HG02981 (cell line): Measurements from ENCODE around the gene SCD.
"Not testable (repeated sequence)": the region's sequence is repeated elsewhere in the genome, so short reads cannot be mapped to it uniquely, and the experiment has no call there.

Experiments
- ATAC-seq: cut with Tn5 transposase; IDR thresholded peaks from one replicate; pipeline ENCODE4 v1.9.1; 2021; ENCODE audit warnings: mild to moderate bottlenecking, moderate library complexity; ENCODE audit not compliant: unreplicated experiment

Gene SCD

DNA sequence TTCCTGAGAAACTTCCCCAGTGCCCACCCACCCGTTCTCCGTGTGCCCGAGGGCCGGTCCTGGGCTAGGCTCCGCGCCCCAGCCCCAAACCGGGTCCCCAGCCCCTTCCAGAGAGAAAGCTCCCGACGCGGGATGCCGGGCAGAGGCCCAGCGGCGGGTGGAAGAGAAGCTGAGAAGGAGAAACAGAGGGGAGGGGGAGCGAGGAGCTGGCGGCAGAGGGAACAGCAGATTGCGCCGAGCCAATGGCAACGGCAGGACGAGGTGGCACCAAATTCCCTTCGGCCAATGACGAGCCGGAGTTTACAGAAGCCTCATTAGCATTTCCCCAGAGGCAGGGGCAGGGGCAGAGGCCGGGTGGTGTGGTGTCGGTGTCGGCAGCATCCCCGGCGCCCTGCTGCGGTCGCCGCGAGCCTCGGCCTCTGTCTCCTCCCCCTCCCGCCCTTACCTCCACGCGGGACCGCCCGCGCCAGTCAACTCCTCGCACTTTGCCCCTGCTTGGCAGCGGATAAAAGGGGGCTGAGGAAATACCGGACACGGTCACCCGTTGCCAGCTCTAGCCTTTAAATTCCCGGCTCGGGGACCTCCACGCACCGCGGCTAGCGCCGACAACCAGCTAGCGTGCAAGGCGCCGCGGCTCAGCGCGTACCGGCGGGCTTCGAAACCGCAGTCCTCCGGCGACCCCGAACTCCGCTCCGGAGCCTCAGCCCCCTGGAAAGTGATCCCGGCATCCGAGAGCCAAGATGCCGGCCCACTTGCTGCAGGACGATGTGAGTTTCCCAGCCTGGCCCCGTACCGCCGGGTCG is at the start of gene SCD:
TSS of gene SCD (plus strand) at position 469 of the 803 bp plus-strand sequence. CDS start at position 741, 272 bp downstream.
- ATAC-seq = peak; percentile 92

DNA sequence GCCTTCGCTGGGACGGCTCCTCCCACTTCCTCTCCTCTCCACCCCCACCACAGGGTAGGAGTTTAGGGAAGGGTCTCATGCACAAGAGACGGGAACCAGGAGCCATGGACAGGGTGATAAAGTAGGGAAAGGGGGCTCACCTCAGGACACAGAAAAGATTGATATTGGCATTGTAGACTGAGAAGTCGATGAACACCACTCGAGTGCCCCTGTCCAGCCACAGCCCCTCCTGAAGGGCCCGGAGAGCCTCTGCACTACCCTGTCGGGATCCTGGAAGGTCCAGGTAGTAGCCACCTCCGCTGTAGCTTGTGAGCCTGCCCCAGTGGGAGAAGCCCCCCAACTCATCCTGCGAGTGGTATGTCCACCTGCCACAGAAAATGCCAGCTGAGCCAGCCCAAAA is 49.8 kb upstream of the SCD start:
- no peak for ATAC-seq

DNA sequence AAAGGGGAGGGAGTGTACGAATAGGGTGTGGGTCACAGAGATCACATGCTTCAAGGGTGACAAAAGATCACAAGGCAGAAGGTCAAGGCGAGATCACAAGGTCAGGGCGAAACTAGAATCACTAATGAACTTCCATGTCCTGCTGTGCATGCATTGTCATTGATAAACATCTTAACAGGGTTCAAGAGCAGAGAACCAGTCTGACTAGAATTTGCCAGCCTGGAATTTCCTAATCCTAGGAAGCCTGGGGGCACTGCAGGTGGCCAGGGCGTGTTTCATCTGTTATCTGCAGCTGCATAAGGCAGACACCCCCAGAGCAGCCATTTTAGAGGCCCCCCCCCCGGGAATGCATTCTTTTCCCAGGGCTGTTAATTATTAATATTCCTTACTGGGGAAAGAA is 45.9 kb upstream of the SCD start:
- ATAC-seq = not testable (repeated sequence)

DNA sequence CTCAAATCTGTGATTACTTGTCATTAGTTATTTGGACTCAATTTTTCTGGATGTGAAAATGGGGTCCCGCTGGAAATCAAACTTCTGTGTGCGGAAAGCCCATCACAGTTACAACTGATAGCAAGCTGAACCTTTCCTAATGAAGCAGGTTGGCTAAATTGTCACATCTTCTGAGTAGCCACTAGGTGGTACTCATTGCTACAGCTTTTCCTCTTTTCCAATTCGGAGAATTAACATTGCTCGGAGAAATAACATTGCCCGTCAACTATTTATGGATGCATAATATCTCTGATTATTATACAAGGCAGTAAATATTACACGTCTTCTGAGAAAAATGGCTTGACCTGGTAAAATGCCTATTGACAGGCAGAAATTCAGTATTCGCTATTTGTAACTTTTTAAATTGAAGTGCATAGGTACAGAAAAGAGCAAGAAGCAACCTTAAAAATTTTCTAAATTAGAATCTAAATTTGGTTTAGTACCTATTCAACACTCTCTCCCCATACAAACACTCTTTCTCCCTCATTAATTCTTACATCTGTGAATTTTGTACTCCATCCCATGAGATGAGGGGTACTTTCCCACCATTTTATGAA is 43.2 kb upstream of the SCD start:
- ATAC-seq = no peak

DNA sequence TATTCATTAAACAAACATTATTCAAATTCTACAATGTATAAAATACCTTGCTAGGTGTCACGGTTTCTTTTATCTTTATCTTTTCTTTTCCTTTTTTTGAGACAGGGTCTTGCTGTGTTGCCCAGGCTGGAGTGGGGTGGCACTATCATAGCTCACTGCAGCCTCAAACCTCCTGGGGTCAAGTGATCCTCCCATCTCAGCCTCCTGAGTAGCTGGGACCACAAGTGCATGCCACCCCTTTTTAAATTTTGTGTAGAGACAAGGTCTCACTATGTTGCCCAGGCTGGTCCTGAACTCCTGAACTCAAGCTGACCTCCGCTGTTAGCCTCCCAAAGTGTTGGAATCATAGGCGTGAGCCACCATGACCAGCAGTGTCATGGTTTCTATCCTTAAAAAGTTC is 42.6 kb upstream of the SCD start:
- ATAC-seq = no peak

DNA sequence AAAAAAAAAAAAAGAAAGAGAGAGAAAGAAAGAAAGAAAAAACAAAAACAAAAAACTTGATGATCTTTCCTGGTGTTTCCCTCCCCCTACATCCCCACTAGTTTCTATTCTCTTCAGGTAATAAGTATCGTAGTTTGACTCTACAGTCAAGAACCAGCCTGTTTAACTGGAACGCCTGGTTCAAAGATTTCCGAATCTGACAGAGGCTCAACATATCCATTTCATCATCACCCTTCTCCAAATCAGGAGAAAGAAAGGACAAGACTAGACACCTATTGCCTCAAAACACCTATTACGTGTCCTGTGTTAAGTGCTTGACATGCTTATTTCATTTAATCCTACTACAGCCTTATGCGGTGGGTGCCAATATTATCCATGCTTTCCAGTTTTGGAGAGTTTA is 40.2 kb upstream of the SCD start:
- ATAC-seq = no peak

DNA sequence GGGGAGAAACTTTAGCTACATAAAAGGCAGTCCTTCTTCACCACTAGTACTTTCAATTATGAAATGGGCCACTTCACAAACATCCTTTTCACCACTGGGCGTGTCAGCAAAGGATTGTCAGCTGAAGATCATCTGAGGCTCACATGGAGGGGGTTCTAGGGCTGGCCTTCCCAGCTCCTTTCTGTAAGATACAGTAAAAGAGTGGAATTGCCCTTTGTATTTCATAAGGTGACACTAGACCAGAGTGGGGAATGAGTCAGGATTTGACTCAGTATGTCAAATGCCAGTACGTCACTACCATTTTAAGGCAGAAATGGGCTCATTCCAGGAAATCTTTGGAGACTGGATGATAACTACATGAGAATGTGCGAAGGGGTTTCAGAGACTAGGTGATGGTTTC is 39.3 kb upstream of the SCD start:
- ATAC-seq = no peak

DNA sequence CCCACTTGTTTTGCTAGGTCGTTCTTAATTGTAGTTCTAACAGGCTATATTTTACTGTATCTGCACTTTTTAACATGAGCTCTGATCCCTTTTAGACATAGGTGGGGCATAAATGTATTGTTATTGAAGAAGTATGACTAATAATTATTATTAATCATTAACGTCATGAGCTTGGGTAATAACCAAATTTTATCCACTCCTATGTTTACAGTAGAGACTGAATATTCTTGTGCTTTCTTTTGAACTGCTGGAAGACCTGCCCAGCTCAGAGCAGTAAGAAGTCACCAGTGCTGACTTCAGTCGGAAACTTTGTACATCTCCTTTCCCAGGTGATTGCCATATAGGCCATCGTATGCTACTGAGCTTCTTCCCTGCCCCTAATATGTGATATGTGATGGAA is 35.7 kb upstream of the SCD start:
- ATAC-seq = no peak

DNA sequence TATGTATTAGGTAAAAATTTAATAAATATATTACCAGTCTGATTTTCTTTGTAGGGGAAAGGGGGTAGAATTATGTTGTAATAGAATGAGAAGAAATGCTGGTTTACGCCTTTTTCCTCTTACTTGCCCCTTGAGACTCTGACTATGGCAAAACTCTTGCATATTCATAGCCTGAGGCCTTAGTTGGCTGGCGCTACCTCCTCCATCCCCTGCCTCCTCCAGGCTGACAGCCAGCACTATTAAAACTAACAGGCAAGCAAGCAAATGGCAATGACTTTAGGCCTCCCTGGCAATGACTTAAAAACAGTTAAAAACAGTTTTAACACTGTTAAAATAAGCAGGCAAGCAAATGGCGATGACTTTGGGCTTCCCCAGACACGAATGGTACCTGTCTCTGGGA is 31.4 kb upstream of the SCD start:
- no peak for ATAC-seq

DNA sequence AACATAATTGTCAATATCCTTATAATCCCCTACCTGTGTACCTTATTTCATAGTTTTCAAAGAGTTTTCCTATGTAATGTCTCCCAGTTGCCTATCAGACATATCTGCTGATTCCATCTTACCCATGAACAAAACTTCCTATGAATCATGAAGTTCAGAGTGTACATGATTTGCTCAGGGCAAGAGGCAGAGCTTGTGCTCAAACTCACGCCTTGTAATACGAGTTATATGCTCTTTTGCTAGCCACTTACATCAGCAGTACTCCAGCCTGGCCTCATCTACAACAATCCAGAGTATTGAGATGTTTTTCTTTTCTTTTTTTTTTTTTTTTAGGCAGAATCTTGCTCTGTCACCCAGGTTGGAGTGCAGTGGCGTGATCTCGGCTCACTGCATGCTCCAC is 28.8 kb upstream of the SCD start:
- no peak for ATAC-seq

DNA sequence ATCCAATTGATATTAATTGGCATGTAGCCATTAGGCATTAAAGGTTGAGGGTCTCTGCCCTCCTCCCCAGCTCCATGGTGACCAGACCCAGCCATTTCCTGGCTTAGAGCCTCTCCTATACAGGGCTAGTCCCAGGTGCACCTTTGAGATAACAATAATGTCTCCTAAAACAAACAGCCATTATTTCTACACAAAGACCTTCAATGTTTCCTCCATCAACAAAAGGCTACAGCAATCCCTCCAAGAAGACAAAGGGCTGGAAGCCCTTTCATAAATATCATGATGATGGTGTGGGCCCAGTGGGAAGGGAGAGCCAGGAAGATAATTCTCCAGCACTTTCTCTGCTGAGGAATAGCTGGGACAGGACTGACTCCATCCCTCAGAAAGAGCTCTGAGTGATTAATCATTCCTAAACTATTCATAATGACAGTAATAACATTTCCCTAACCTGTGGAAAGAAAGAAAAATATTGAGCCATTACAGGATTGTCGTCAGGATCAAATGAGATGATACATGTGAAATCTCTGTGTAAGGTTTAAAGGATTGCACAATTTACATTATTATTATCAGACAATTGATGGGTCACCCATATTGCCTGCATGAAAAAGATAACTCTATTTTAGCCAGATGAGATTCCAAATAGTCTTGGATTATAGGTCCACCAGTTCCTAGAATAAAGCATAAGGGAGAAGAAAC is 27.2 kb upstream of the SCD start:
- ATAC-seq = no peak

DNA sequence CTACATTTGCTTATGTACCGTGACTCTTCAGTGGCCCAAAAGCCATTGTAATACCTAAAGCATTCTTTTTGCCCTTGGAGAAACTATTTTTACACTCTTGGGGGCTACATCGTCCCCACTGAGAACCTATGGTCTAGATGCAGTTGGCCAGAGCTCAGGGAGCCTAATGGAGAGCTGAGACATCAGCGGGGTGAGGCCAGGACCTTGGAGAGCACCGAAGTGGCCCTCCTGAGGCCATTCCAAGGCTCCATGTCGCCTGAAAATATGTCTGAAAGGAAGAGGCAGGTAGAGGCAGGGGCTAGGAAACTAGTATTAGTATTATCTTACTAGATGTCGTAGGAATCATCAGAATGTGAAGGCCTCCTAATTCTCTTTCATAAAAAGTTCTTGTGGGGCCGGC is 21.9 kb upstream of the SCD start:
- ATAC-seq = no peak

DNA sequence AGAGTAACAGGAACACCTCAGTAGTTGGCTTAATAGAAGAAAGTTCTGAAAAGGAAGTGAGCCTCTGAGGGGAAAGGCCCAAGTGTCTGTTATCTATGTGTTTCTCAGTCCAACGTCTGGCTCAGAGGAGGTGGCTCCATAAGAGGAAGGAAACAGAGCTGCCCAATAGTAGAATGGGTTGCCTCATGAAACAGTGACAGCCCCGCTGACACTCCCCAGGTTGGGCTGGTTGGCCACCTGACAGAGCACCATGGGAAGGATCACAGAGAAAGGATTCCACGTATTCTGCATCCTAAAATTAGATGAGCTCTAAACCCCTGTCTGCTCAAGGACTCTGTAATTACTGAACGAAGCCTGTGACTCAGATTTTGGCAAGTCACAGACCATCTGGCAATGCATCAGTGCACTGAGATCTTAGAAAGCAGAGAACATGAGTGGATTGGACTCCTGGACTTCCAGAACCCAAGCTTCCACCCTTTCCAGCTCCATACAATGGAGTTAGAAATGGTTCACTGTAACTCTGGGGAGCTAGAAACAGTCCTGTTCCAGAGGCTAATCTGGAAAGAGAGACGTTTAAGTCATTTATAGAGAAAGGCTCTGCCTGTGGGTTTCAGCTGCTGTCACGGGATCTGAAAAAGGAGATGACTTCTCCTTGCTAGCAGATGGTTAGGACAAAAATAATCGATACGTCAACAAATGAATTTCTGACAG is 19.9 kb upstream of the SCD start:
- peak; percentile 98 for ATAC-seq

DNA sequence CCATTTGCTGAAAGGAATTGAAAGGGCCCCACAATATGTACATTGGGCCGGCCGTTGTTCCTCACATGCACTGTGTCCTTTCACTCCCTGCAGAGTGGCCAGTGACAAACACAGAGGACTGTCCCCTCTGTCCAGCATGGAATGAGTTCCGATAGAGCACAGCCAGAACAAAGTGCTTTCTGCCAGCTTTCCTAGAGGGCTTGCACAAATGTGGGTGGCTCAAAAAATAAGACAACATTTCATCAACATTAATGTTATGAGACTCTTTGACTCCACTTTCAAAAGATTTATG is 19.4 kb upstream of the SCD start:
- no peak for ATAC-seq

DNA sequence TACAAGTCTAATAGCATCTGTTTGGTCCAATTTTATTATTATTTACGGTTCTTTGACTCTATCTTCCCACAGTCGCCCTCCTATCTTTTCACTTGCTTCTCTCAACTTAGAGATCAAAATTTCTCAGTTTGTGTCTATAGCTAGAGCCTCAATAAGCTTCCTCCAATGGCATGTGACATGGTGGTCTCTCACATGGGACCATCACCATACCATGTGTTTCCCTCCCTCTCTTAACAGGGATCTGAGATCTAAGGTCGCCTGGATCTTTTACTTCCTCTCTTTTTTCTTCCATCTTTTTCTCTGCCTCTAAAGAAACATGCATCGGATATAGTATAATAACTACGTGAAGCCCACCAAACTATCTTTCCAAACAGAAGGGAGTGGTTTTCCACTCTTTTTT is 18.8 kb upstream of the SCD start:
- ATAC-seq = no peak

DNA sequence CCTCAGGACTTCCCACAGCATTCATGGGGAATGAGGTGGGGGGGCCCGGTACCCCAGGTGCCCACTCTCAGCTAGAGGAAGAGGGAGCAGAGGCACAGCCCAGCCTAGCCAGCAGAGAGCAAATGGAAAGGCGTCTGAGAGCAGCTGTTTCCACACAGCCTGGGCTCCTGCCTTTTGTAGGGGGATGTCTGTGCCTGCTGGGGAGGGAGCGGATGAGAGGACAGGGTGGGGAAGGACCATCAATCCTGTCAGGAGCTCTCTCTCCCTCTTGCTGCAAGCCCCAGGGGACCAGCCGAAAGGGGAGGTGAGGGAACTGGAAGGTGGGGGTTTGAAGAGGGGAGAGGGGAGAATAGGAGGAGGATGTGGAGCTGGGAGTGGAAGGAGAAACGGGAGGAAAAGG is 17.0 kb upstream of the SCD start, which contains the start of gene PKD2L1:
TSS of gene PKD2L1 (minus strand) at position 150 of the 400 bp plus-strand sequence. CDS start at position 25, 125 bp downstream.
- ATAC-seq = no peak

DNA sequence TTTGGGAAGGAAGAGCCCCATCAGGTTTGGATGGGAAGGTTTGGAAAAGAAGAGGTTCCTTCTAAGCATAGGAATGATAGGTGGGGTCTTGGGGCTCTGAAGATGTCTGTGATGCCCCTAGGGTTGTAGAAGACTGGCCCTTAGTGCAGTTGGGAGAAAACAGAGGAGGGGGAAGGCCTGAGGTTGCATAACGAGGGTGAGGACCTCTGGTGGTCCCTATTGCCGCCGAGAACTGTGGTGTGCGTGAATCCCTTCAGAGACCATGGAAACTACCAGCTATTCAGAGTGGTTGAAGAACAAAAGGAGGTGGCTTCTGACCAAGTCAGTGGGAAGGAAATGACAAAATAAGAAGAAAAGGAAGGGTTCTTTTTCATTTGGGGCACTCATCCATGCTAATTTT is 13.9 kb upstream of the SCD start:
- ATAC-seq = no peak

DNA sequence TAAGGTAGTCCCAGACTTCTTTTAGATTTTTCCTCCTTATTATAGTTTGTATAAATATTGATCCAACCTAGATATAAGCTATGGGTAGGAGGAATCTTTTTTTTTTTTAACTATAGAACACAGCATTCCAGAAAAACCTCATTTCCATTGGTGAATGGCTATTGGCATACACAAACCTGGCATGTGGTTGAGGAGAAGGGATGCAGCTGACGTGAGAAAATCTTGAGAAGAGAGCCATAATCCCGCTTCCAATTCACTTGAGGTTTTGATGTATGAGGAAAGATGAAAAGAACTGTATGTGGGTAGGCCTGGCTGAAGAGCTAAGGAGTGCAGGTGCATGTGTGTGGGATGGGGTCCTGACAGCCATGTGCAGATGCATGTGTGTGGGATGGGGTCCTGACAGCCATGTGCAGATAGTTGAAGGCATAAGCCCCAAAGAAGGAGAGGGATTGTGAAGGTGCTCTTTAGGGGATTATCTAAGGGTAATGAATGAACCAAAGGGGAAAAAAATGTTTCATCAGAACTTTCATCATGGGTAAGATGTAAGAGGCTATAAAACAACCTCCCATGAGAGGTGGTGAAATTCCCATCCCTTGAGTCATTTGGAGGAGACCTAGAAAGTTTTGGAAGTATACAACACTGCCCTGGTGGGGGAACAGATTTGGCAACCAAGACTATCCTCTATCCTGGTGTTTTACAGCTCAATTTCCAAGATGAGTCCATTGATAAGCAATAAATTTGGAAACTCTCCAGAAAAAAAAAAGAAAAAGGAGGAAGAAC is 13.2 kb upstream of the SCD start:
- ATAC-seq = no peak

DNA sequence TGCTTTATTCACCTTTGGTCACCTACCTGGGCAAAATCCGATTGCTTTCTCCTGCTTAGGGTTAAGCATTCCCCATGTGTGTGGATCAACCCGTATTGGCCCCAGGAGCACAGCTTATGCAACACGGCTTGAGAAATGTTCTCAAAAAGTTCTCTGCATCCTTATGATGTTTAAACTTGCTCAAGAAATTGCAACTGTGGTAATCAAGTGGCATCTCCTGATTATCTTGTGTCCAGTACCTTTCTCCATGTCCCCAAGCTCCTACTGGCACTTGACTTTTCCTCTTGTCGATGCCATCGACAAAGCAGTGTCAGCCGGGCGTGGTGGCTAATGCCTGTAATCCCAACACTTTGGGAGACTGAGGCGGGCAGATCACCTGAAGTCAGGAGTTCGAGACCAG is 12.3 kb upstream of the SCD start:
- ATAC-seq = no peak

DNA sequence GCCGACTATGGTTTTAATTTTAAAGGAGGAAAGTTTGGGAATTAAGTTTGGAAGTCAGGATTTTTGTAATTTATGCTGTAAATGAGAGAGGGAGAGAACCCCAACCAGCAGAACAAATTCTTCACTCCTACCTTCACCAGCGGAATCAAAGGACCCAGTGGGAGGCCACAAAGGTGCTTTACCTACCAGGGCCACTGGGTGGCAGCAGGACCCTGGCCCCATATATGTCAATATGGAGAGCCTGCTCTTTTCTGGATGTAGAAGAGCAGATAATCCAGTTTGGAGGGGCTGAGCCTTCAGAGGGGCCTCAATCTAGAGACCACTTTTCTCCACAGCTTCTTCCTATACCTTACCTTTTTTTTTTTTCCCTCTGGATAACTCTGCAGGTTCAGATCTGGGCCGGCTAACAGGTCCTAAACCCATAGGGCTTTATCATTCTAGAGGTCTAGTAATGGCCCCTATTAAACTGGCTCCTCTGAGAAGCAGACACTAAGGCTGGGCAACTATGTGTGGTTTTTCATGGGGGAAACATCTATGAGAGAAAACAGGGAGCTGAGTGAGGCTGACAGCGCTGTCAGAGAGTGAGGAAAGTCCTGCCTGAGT is 8.5 kb upstream of the SCD start:
- ATAC-seq = no peak
